SH-SY5Y (cell line): ENCODE results near the gene SYPL2.

Experiments used
- GATA2 ChIP-seq: IDR thresholded peaks from 2 replicates; pipeline ENCODE4 v1.6.1; 2011; ENCODE audit warnings: mild to moderate bottlenecking, low read depth, low read length
- GATA3 ChIP-seq: IDR thresholded peaks from 2 replicates; pipeline ENCODE4 v1.6.1; 2011; ENCODE audit warnings: low read depth, mild to moderate bottlenecking, low read length, moderate library complexity

The SYPL2 gene

DNA sequence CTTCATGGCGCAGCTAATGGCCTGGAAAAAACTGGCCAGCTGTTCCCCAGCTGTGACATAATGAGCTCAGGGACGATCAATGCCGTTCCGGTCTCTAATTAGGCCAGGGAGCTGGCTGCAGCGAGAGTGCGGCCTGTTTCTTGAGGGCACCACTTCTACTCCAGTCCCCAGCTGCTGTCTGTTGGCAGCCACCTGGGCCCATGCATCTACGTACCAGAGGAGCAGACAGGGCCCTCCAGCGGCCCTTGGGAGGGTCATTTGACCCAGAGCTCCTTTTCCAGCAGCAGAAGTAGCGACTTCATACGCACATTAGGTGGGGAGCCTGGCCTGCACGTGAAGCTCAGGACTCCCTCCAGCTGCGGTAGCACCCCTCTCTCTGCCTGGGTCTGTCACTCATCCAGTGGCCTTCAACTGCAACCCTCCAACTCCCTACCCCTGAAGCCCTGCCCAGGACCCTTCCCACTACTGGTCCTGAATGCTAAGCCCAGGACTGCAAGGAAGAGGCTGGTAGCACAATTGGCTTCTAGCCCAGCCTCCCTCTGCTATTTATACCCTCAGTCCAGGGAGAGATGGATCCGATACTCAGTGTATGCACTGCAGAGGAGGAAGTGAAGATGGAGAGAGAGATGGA is 64.2 kb downstream of the SYPL2 start:
- TF ChIP-seq GATA3 (no peak), GATA2 (no peak)

DNA sequence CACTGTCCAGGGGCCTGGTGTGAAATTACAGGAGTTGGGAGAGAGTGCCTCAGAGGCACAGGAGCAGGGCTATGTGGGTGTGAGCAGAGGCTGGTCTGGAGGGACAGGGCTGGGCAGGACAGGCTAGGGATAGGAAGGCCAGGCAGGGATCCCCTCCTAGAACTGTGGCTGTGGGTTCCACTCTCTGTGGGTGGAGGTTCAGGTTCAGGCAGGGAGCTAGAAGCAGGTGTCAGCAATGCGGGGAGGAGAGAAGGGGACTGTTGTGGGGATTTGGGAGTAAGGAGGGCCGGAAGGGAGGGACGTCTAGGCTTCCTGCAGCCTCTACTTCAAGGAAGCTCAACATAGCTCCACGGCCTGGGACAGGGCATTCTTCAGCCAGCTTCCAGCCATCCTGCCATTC is 65.0 kb downstream of the SYPL2 start:
- TF ChIP-seq GATA2 = no peak
- no peak for TF ChIP-seq GATA3
